ENCODE results near the gene ANLN. TPM values are rescaled to one million over a fixed set of nuclear protein-coding genes. Genes with fewer than 3 reads are reported as not detected.

ANLN gene
- total RNA-seq, 1 donor from 2014 or later = 18.9 TPM

DNA sequence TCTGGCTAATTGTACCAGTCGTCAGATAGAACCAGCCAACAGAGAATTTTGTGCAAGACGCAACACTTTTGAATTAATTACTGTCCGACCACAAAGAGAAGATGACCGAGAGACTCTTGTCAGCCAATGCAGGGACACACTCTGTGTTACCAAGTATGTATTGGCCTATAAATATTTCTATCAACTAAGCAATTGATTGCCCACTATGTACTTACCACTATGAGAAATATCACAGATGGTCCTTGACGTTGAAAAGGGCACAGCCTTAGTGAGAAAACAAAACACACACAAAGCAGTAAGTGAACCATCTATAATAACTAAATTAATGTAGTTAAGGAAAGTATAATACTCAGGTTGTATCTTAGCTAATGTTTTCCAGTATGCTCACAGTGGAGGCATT lies 60.0 kb downstream of the ANLN start:
- H3K4me3 ChIP-seq = no peak overlapping the region
- H3K27ac ChIP-seq = no peak overlapping the region
- no peaks in the 10 kb centered on the region for H3K27me3 ChIP-seq
- H3K9me3 ChIP-seq = no peaks in the 10 kb centered on the region
- TF ChIP-seq POLR2AphosphoS5 (IDR thresholded peaks at IDR 0.05; ENCODE audit: insufficient read depth in 1 of 2, low read depth in 1 of 2) (no peak), POLR2A (IDR thresholded peaks at IDR 0.05) (no peak)
- TF ChIP-seq, protein P1, sequence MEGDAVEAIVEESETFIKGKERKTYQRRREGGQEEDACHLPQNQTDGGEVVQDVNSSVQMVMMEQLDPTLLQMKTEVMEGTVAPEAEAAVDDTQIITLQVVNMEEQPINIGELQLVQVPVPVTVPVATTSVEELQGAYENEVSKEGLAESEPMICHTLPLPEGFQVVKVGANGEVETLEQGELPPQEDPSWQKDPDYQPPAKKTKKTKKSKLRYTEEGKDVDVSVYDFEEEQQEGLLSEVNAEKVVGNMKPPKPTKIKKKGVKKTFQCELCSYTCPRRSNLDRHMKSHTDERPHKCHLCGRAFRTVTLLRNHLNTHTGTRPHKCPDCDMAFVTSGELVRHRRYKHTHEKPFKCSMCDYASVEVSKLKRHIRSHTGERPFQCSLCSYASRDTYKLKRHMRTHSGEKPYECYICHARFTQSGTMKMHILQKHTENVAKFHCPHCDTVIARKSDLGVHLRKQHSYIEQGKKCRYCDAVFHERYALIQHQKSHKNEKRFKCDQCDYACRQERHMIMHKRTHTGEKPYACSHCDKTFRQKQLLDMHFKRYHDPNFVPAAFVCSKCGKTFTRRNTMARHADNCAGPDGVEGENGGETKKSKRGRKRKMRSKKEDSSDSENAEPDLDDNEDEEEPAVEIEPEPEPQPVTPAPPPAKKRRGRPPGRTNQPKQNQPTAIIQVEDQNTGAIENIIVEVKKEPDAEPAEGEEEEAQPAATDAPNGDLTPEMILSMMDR (IDR thresholded peaks at IDR 0.05) = no peak
- no peaks in the 10 kb centered on the region for H3K36me3 ChIP-seq
- intact Hi-C loops (cut with DNase I) = no loop called here
- H3K4me1 ChIP-seq = no peaks in the 10 kb centered on the region
- no peak for DNase-seq (ENCODE audit: extremely low spot score in 2 of 2)

- TF ChIP-seq POLR2AphosphoS5 (IDR thresholded peaks at IDR 0.05; ENCODE audit: insufficient read depth in 1 of 2, low read depth in 1 of 2) = no peak
- TF ChIP-seq, protein P1 (IDR thresholded peaks at IDR 0.05) = no peak
- no peak for TF ChIP-seq POLR2A (IDR thresholded peaks at IDR 0.05)
- intact Hi-C loops (cut with DNase I) = no loop called here
These were observed 64.1 kb downstream of the ANLN start for GRCh38 chr7:36453769-36454168.

DNA sequence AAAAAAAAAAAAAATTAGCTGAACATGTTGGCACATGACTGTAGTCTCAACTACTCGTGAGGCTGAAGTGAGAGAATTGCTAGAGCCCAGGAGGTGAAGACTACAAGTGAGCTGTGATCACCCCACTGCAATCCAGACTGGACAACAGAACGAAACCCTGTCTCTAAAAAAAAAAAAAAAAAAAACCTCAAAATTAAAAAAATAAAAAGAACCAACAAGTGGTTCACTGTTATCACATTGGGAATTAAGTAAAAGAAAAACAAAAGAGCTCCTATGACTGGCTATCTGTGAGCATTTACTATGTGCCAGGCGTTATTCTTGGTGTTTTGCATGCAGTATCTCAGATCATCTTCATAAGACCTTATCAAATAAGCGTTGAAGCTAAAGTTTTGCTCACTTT lies 66.0 kb downstream of the ANLN start:
- Histone ChIP-seq H3K36me3 (no peaks in the 10 kb centered on the region), H3K4me3 (no peak overlapping the region), H3K27ac (no peak overlapping the region), H3K27me3 (no peaks in the 10 kb centered on the region), H3K9me3 (no peaks in the 10 kb centered on the region), H3K4me1 (no peaks in the 10 kb centered on the region)
- DNase-seq (ENCODE audit: extremely low spot score in 2 of 2) = no peak
- intact Hi-C loops (cut with DNase I) = no loop called here
- no peak for TF ChIP-seq POLR2A (IDR thresholded peaks at IDR 0.05)
- TF ChIP-seq, protein P1 (IDR thresholded peaks at IDR 0.05) = no peak
- no peak for TF ChIP-seq POLR2AphosphoS5 (IDR thresholded peaks at IDR 0.05; ENCODE audit: insufficient read depth in 1 of 2, low read depth in 1 of 2)

More at GRCh38 chr7:36453769-36454168, 64.1 kb downstream of the ANLN start:
- H3K4me1 ChIP-seq = no peaks in the 10 kb centered on the region
- H3K36me3 ChIP-seq = no peaks in the 10 kb centered on the region
- H3K9me3 ChIP-seq = no peaks in the 10 kb centered on the region
- DNase-seq (ENCODE audit: extremely low spot score in 2 of 2) = no peak
- H3K27me3 ChIP-seq = no peaks in the 10 kb centered on the region
- no peak overlapping the region for H3K27ac ChIP-seq
- no peak overlapping the region for H3K4me3 ChIP-seq

- no peak overlapping the region for H3K4me3 ChIP-seq
- no peaks in the 10 kb centered on the region for H3K36me3 ChIP-seq
- intact Hi-C loops (cut with DNase I) = no loop called here
- no peak overlapping the region for H3K27ac ChIP-seq
- H3K27me3 ChIP-seq = no peaks in the 10 kb centered on the region
- TF ChIP-seq POLR2A (IDR thresholded peaks at IDR 0.05) (no peak), POLR2AphosphoS5 (IDR thresholded peaks at IDR 0.05; ENCODE audit: insufficient read depth in 1 of 2, low read depth in 1 of 2) (no peak)
- TF ChIP-seq, protein P1 (IDR thresholded peaks at IDR 0.05) = no peak
- no peaks in the 10 kb centered on the region for H3K9me3 ChIP-seq
- no peak for DNase-seq (ENCODE audit: extremely low spot score in 2 of 2)
- no peaks in the 10 kb centered on the region for H3K4me1 ChIP-seq
These were observed 66.5 kb downstream of the ANLN start for GRCh38 chr7:36456138-36456537.

DNA sequence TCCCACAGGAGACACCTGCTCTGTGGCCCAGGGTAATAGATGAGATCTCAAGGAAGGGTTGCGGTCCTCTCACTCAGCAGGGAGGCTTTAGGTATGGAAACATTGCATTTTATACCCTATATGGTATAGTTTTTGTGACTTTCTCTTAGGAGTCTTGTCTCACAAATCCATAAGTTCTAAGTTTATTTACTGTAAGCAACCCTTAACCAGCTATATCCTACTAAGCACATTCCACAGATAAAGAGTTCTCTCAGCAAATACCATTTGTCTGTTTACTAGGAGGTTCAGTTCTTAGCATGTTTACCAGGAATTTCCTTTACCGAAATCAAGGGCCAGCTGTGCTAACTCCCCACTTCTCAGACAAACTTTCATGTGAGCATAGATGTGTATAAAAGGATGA lies 66.9 kb downstream of the ANLN start:
- H3K36me3 ChIP-seq = no peaks in the 10 kb centered on the region

More for the DNA sequence above, 66.9 kb downstream of the ANLN start:
- H3K4me1 ChIP-seq = no peaks in the 10 kb centered on the region
- TF ChIP-seq, protein P1 (IDR thresholded peaks at IDR 0.05) = no peak
- TF ChIP-seq POLR2A (IDR thresholded peaks at IDR 0.05) (no peak), POLR2AphosphoS5 (IDR thresholded peaks at IDR 0.05; ENCODE audit: insufficient read depth in 1 of 2, low read depth in 1 of 2) (no peak)
- no peaks in the 10 kb centered on the region for H3K9me3 ChIP-seq
- DNase-seq (ENCODE audit: extremely low spot score in 2 of 2) = no peak
- intact Hi-C loops (cut with DNase I) = no loop called here
- H3K27ac ChIP-seq = no peak overlapping the region
- H3K27me3 ChIP-seq = no peaks in the 10 kb centered on the region
- no peak overlapping the region for H3K4me3 ChIP-seq
